GM12875 (cell line): ENCODE measurements around the gene DST.

Source experiments
- H3K4me3 ChIP-seq: one replicate; pipeline ENCODE4 v1.5.1; 2011; ENCODE audit warnings: low read depth, low read length, control low read depth
- CTCF ChIP-seq: IDR thresholded peaks from 2 replicates; pipeline ENCODE4 v1.5.1; 2011; ENCODE audit warnings: low read depth, mild to moderate bottlenecking, control low read depth, inconsistent platforms, low read length, moderate library complexity, borderline replicate concordance; ENCODE audit not compliant: insufficient read depth

Gene DST

GRCh38 chr6:56474532-56474931, 168.2 kb downstream of the DST start:
- H3K4me3 ChIP-seq, result no peak overlapping the region
- no peak for TF ChIP-seq CTCF

GRCh38 chr6:56463443-56463842, 179.2 kb downstream of the DST start:
- TF ChIP-seq CTCF, result no peak
- no peak overlapping the region for H3K4me3 ChIP-seq

- no peak for TF ChIP-seq CTCF
- H3K4me3 ChIP-seq, result no peak overlapping the region
Measured at GRCh38 chr6:56459030-56459805, 183.5 kb downstream of the DST start.

- H3K4me3 ChIP-seq, result no peak overlapping the region
- TF ChIP-seq CTCF, result no peak
Measured at GRCh38 chr6:56458324-56458884, 184.3 kb downstream of the DST start.

- no peak for TF ChIP-seq CTCF
- no peak overlapping the region for H3K4me3 ChIP-seq
Measured at GRCh38 chr6:56456785-56457184, 185.9 kb downstream of the DST start.

GRCh38 chr6:56450882-56451739, 191.6 kb downstream of the DST start:
- TF ChIP-seq CTCF, result no peak
- no peak overlapping the region for H3K4me3 ChIP-seq
